HEK293 (cell line): ENCODE results near the gene PODXL2.
A peak's percentile ranks its signal among the peaks of the same experiment; 100 is the strongest.

Experiments used
- CTCF ChIA-PET: fragments of 350-600 bp; formaldehyde crosslinking; extraction: SDS; loops from one replicate; lab custom pipeline; 2021; ENCODE audit warnings: antibody characterized with exemption; lab: Yijun Ruan, JAX
- POLR2A ChIA-PET: fragments of 300-600 bp; formaldehyde crosslinking; extraction: SDS; loops from one replicate; lab custom pipeline; 2020; ENCODE audit warnings: antibody characterized with exemption, inconsistent platforms; lab: Yijun Ruan, JAX
- H3K27ac ChIP-seq: fragments of 200-500 bp; sonication (Bioruptor generic); 2 replicates; pipeline ENCODE4 v1.5.1; 2014; ENCODE audit warnings: low read depth, low read length, control low read depth, inconsistent platforms; ENCODE audit errors: extremely low read depth
- H3K36me3 ChIP-seq, 2 experiments: fragments of 200-500 bp in 1 of 2; sonication (Bioruptor generic) in 1 of 2; 1 replicate in 1 of 2; 2 replicates in 1 of 2; pipeline ENCODE4 v1.5.1; 2014 to 2017; ENCODE audit warnings: inconsistent platforms in 2 of 2, low read length in 2 of 2; ENCODE audit not compliant: control insufficient read depth in 2 of 2, insufficient read depth in 1 of 2
- H3K4me1 ChIP-seq: fragments of 200-500 bp; sonication (Bioruptor generic); 2 replicates; pipeline ENCODE4 v1.5.1; 2014; ENCODE audit warnings: mild to moderate bottlenecking, low read length, inconsistent platforms; ENCODE audit not compliant: control insufficient read depth, insufficient read depth
- H3K4me3 ChIP-seq: 2 replicates; pipeline ENCODE4 v1.5.1; 2011; ENCODE audit warnings: low read depth, mild to moderate bottlenecking, control low read depth, low read length, moderate library complexity
- H3K9me3 ChIP-seq: fragments of 200-500 bp; sonication (Bioruptor generic); 2 replicates; pipeline ENCODE4 v1.5.1; 2014; ENCODE audit warnings: low read depth, low read length, inconsistent platforms; ENCODE audit not compliant: control insufficient read depth, insufficient read depth
- GFI1B ChIP-seq: fragments of 450-650 bp; formaldehyde crosslinking; IDR thresholded peaks from 2 replicates; pipeline ENCODE4 v1.5.1; 2016; ENCODE audit warnings: missing biosample characterization, missing genetic modification characterization
- GLIS1 ChIP-seq: fragments of 450-650 bp; formaldehyde crosslinking; IDR thresholded peaks from 2 replicates; pipeline ENCODE4 v1.5.1; 2016; ENCODE audit warnings: missing biosample characterization, missing genetic modification characterization
- HOXC10 ChIP-seq: sonication (generic); formaldehyde crosslinking; IDR thresholded peaks from 2 replicates; pipeline ENCODE4 v1.8.1; 2023; ENCODE audit warnings: mild to moderate bottlenecking, missing genetic modification reagents
- KLF10 ChIP-seq: fragments of 450-650 bp; IDR thresholded peaks from 2 replicates; pipeline ENCODE4 v1.5.1; 2018; ENCODE audit warnings: missing biosample characterization, mild to moderate bottlenecking, missing genetic modification characterization
- REST ChIP-seq: fragments of 450-650 bp; formaldehyde crosslinking; IDR thresholded peaks from 2 replicates; pipeline ENCODE4 v1.5.1; 2016; ENCODE audit warnings: missing biosample characterization, missing genetic modification characterization
- SALL2 ChIP-seq: fragments of 450-650 bp; formaldehyde crosslinking; IDR thresholded peaks from 2 replicates; pipeline ENCODE4 v1.5.0; 2017; ENCODE audit warnings: missing biosample characterization, mild to moderate bottlenecking, missing genetic modification characterization, borderline replicate concordance
- SETDB1 ChIP-seq: IDR thresholded peaks from one replicate; pipeline ENCODE4 v1.6.1; 2017; ENCODE audit warnings: mild to moderate bottlenecking, low read length, moderate library complexity, mixed read lengths; ENCODE audit not compliant: insufficient read length
- SP7 ChIP-seq: fragments of 450-650 bp; formaldehyde crosslinking; IDR thresholded peaks from 2 replicates; pipeline ENCODE4 v1.5.1; 2016; ENCODE audit warnings: missing biosample characterization, missing genetic modification characterization
- TRIM28 ChIP-seq: IDR thresholded peaks from 2 replicates; pipeline ENCODE4 v1.6.1; 2011; ENCODE audit warnings: low read length, control low read depth, borderline replicate concordance
- ZBTB17 ChIP-seq: fragments of 450-650 bp; formaldehyde crosslinking; IDR thresholded peaks from 2 replicates; pipeline ENCODE4 v1.5.1; 2016; ENCODE audit warnings: missing biosample characterization, missing genetic modification characterization
- ZBTB21 ChIP-seq: fragments of 450-650 bp; formaldehyde crosslinking; IDR thresholded peaks from 2 replicates; pipeline ENCODE4 v1.5.1; 2017; ENCODE audit warnings: missing biosample characterization, missing genetic modification characterization
- ZFP3 ChIP-seq: fragments of 450-650 bp; formaldehyde crosslinking; IDR thresholded peaks from 2 replicates; pipeline ENCODE4 v1.5.1; 2016; ENCODE audit warnings: low read depth, missing biosample characterization, missing genetic modification characterization
- ZIC2 ChIP-seq: fragments of 450-650 bp; formaldehyde crosslinking; IDR thresholded peaks from 2 replicates; pipeline ENCODE4 v1.5.1; 2016; ENCODE audit warnings: missing biosample characterization, missing genetic modification characterization
- ZNF132 ChIP-seq: fragments of 450-650 bp; formaldehyde crosslinking; IDR thresholded peaks from 2 replicates; pipeline ENCODE4 v1.5.1; 2017; ENCODE audit warnings: missing biosample characterization, missing genetic modification characterization, borderline replicate concordance
- ZNF146 ChIP-seq: fragments of 450-650 bp; formaldehyde crosslinking; IDR thresholded peaks from 2 replicates; pipeline ENCODE4 v1.5.1; 2016; ENCODE audit warnings: missing biosample characterization, missing genetic modification characterization
- ZNF169 ChIP-seq: fragments of 450-650 bp; formaldehyde crosslinking; IDR thresholded peaks from 2 replicates; pipeline ENCODE4 v1.5.1; 2016; ENCODE audit warnings: missing biosample characterization, missing genetic modification characterization
- ZNF302 ChIP-seq: fragments of 450-650 bp; formaldehyde crosslinking; IDR thresholded peaks from 2 replicates; pipeline ENCODE4 v1.5.1; 2016; ENCODE audit warnings: missing biosample characterization, missing genetic modification characterization, low read depth
- ZNF341 ChIP-seq: fragments of 450-650 bp; formaldehyde crosslinking; IDR thresholded peaks from 2 replicates; pipeline ENCODE4; 2016; ENCODE audit warnings: low read depth, missing biosample characterization, missing genetic modification characterization
- ZNF391 ChIP-seq: fragments of 450-650 bp; formaldehyde crosslinking; IDR thresholded peaks from 2 replicates; pipeline ENCODE4 v1.5.1; 2016; ENCODE audit warnings: low read depth, missing biosample characterization, missing genetic modification characterization, borderline replicate concordance
- ZNF785 ChIP-seq: fragments of 450-650 bp; formaldehyde crosslinking; IDR thresholded peaks from 2 replicates; pipeline ENCODE4 v1.5.1; 2016; ENCODE audit warnings: missing biosample characterization, missing genetic modification characterization

The PODXL2 gene

GRCh38 chr3:127630811-127631714 lies 2.1 kb downstream of the PODXL2 start:
- POLR2A ChIA-PET: no interaction called here
- no peaks in the 10 kb centered on the region for H3K36me3 ChIP-seq
- no peak overlapping the region for H3K27ac ChIP-seq
- no peak overlapping the region for H3K4me3 ChIP-seq
- TF ChIP-seq KLF10 (tag by site-specific recombination) (no peak), ZNF391 (no peak), GLIS1 (tag by site-specific recombination) (peak; percentile 81), ZNF341 (tag by site-specific recombination) (no peak), ZIC2 (tag by site-specific recombination) (peak; percentile 83), SP7 (tag by site-specific recombination) (peak; percentile 75), ZNF302 (tag by site-specific recombination) (no peak), ZBTB17 (tag by site-specific recombination) (no peak), SETDB1 (no peak)
- no peaks in the 10 kb centered on the region for H3K9me3 ChIP-seq
- no peaks in the 10 kb centered on the region; the same call in 1 of the 2 replicates for H3K4me1 ChIP-seq
- CTCF ChIA-PET: interaction anchor here (0.6 to 1.4 kb wide), 2 partner anchors 56 to 190 kb away, joined by 3 to 6 read pairs; no protein-coding TSS in a partner anchor

- ChIA-PET CTCF (no interaction called here), POLR2A (no interaction called here)
- Histone ChIP-seq H3K36me3 (no peaks in the 10 kb centered on the region), H3K4me3 (no peak overlapping the region), H3K4me1 (no peaks in the 10 kb centered on the region; the same call in 1 of the 2 replicates), H3K27ac (no peak overlapping the region), H3K9me3 (no peaks in the 10 kb centered on the region)
- TF ChIP-seq TRIM28: no peak
- TF ChIP-seq ZNF341 (tag by site-specific recombination): no peak
- no peak for TF ChIP-seq SALL2 (tag by site-specific recombination)
- TF ChIP-seq ZNF169: no peak
- TF ChIP-seq ZNF785: no peak
- no peak for TF ChIP-seq HOXC10 (CRISPR knock-in tag)
- no peak for TF ChIP-seq REST (tag by site-specific recombination)
- no peak for TF ChIP-seq ZBTB21 (tag by site-specific recombination)
- no peak for TF ChIP-seq ZNF132
- TF ChIP-seq GFI1B (tag by site-specific recombination): no peak
- no peak for TF ChIP-seq ZFP3 (tag by site-specific recombination)
- no peak for TF ChIP-seq ZNF146 (tag by site-specific recombination)
Observed at GRCh38 chr3:127632035-127632820, 3.2 kb downstream of the PODXL2 start.
